Measurements from ENCODE around the gene SMAD2.

DNA sequence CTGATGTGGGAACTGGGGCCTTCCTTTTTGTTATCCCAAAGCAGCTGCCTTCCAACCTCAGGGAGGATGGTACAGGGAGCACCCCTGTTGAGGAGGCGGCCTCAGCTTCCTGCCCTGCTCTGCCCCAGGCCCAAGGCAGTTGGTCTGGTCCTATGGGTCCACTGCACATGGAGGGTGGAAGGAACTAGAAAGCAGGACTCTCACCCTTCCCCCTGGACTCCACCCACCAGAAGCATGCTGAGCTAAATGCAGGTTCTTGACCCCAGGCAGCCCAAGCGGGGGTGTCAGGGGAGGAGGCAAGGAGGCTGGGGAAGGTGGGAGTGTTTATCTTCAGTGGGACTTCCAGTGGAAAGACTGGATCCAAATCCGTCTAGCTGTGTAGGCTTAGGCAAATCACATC is 158.5 kb downstream of the SMAD2 start:
- TF ChIP-seq, protein P1, sequence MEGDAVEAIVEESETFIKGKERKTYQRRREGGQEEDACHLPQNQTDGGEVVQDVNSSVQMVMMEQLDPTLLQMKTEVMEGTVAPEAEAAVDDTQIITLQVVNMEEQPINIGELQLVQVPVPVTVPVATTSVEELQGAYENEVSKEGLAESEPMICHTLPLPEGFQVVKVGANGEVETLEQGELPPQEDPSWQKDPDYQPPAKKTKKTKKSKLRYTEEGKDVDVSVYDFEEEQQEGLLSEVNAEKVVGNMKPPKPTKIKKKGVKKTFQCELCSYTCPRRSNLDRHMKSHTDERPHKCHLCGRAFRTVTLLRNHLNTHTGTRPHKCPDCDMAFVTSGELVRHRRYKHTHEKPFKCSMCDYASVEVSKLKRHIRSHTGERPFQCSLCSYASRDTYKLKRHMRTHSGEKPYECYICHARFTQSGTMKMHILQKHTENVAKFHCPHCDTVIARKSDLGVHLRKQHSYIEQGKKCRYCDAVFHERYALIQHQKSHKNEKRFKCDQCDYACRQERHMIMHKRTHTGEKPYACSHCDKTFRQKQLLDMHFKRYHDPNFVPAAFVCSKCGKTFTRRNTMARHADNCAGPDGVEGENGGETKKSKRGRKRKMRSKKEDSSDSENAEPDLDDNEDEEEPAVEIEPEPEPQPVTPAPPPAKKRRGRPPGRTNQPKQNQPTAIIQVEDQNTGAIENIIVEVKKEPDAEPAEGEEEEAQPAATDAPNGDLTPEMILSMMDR (conservative IDR thresholded peaks at IDR 0.05; ENCODE audit: low read length): no peak
- no peak for TF ChIP-seq EZH2phosphoT487 (IDR thresholded peaks at IDR 0.05; ENCODE audit: borderline replicate concordance, low read depth, low read length)
